Measurements from ENCODE around the gene DMD.

Gene DMD

DNA sequence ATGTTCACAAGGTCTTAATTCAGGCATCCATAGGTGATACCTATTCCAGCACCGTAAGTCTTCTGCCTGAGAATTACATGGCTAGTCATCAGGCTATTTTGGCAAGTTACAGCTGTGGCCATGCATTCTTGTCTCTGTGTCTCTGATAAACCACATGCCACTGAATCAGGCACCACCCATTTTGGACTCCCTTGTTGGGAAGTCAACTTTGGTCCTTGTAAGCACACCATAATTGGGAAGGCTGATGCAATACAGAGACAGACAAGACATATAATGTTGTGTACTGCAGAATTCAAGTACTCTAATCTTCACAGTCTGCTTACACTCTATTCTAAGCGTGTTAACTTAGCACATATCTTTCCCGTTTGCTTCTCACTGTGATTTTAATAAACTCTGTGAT is 1655.8 kb downstream of the DMD start:
- no peak for DNase-seq

DNA sequence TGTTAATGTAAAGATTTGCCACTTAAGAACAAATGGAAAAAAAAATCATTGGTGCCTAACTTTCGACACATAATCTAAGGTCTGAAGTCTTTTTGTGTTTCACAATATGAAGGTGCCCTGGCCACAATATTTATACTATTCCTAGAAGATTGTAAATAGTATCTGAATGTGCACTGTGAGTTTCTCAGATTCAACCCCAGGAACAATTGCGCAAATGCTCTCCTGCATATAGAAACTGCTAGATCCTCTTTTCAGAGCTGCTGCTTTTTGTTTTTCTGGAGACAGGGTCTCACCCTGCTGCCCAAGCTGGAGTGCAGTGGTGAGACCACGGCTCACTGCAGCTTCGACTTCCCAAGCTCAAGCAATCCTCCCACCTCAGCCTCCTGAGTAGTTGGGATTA is 1659.4 kb downstream of the DMD start:
- DNase-seq = no peak

DNA sequence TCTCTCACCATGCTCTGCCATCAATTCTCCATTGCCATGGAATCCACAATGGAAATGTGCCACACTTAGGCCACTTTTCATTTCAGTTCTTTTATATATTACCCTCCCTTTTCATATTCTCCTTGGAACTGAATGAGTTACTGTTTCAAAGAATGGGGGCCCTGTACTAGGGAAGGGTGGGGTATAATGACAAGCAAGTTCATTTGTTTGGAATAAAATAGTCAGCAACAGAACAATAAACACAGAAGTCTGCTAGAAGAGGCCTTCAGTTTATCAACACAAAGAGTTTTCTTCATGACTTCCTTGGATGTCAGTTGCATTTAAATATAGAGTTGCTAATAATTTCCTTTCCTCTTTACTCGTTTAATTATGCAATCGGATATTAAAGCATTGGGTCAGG is 1661.2 kb downstream of the DMD start:
- no peak for DNase-seq

DNA sequence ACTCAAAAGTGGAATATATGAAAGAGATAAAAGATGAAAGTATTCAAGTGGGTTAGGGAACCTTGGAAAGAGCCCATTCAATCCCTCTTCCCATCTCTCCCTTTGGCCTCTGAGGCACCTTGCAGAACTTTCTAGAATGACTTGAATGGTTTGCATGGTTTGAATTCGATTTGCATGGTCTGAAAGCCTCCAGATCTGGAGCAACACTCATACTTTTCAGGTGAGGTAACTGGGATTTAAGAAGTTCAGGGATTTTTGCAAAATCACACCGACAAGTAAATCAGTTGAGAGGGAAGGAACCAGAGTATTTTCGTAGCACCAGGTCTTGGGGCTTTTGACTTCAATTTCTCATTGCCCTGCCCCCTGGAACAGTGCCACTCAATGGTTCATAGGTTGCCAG is 1663.5 kb downstream of the DMD start:
- DNase-seq = no peak

DNA sequence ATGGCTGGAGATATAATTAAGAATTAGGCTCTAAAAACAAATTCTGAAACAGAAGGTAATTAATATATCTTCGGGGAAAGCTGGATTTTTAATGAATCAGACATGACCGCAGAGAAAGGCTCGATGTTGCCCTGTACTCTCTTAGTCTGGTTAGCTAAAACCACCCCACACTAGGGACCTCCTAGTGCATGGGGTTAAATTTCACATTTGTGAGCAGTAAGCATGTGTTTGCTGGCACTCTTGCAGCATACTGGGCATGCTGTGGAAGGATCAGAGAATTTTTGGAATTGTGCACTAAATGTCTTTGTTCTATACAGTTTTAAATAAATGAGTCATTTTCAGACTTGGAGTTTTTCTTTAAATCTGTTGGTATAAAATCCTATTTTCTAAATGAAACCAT is 1663.9 kb downstream of the DMD start:
- DNase-seq = no peak

DNA sequence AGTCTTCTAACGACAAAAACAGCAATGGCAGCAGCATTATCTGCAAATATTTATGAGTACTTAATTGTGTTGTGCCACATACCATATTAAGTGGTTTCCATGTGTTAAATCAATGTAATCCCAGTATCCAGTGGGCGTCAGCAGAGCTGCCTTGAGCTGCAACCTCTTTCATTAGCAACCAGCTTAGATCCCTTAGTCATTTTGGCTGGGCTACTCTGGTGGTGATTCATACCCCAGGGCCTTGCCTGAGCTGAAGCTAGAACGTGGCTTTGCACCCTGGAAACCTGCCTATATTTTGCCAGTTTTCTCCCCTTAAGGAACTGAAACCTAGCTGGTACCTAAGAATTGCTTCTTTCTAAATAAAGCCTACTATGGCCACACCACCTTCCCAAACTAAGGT is 1665.2 kb downstream of the DMD start:
- no peak for DNase-seq

DNA sequence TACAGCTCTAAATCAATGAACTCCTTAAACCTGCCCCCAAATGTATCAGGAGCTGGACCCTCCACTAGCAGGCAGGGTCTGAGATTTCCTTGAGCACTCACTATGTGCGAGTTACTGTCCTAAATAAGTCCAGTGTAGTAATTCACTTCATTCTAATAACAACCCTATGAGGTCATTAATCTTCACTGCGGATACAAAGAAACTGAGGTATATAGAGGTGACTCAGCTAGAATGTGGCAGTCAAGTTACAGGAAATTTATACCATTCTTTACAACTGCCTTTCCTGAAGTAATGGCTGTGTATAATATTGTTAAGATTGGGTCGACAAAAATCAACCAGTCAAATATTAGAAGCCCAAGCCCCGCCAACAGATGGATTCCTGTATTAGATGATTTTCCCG is 1665.6 kb downstream of the DMD start:
- DNase-seq = no peak

DNA sequence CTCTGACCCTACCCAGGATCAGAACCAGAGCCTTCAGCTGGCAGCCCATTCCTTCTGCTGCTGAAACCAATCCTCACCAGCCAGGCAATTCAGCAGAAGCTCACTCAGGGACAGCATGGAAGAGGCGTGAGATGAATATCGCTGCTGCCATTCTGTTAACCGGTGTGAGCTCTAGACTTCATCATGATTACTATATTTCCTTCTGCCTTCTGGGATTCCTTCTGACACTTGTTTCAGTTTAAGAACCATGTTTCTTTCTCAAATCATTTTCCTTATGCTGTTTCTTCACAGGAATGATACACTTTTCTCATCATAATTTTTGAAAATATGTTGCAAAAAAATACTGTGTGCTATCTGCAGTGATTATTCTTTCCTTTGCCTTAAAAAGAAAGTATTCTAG is 1666.2 kb downstream of the DMD start:
- no peak for DNase-seq

DNA sequence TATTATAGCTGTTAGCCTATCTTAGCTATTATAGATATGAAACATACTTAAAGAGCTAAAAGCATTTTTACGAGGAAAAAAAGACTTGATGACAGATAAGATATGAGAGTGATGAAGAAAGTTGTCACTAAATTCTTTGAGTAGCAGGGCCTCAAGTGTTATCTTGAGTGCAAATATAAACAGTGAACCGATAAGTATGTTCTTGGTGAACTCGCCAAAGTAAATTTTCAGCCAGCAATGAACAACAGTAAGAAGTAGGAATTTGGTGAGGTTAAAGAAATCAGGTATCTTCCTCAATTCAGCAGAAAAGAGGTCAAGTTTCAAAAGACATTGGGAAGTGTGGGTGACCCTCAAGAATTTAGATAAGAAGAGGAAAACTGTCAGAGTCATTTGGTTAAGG is 1667.7 kb downstream of the DMD start:
- DNase-seq = no peak

DNA sequence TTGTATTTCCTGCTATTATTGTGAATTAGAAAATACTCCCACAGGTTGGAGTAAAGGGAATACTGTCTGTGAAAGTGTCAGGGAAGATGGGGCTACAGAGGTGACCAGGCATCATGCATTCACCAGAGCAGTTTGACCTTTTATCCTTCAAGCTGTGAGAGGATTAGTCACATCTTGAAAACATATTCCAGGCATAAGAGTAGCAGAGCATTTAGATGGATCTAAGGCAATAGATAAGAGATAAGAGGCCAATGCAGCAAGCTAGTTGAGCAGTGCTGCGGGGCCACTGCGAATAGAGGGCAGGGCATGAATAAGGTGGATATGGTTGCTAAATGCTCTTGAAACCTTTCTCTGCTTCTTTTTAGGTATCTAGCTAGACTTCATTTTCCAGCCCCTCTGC is 1668.8 kb downstream of the DMD start:
- no peak for DNase-seq

DNA sequence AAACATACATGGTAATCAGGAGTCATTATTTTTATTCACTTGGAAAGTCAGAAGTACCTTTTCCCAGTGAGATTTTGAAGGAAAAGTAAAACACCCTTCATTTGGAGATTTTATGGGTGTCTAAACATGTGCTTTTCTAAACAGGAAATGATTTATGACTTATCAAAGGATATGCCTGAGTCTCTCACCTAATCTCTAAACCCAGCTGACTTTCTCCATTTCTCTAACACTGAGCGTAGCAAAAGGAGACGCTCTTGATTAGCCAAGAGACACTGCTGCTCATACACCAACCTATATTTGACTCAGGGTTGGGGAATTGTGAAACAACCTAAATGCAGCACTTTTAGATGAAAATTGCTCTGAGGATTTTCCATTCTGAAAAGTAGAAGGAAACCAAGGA is 1671.0 kb downstream of the DMD start:
- DNase-seq = no peak

DNA sequence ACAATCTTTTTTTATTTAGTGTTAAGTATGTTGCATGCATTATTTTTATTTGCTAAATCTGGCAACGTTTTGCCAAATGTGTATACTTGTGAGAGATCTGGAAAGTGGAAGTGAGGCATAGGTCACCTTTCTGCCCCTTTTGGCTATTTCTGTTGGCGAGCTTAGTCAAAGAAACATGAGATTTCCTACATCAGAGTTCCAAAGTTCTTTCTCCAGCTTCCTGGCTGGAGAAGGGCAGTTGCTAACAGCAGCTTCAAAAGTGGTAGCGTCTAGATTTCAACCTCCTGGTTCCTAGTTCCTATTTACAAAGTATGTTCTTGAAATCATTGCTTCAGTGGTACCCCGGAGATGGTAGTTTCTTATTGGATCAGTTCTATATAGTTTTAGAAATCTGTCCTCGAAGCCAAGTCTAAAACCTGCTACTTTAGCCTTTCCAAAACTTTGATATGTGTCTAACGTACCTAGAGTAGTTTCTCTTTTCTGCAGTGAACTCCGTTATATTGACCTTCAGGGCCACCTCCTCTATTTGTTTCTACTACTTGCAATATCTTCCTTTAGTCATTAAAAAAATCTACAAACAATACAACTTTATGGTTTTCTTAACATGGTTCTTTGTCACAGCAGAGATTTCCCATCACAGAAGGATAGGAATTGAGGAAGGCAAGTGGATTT is 1683.8 kb downstream of the DMD start:
- no peak for DNase-seq

DNA sequence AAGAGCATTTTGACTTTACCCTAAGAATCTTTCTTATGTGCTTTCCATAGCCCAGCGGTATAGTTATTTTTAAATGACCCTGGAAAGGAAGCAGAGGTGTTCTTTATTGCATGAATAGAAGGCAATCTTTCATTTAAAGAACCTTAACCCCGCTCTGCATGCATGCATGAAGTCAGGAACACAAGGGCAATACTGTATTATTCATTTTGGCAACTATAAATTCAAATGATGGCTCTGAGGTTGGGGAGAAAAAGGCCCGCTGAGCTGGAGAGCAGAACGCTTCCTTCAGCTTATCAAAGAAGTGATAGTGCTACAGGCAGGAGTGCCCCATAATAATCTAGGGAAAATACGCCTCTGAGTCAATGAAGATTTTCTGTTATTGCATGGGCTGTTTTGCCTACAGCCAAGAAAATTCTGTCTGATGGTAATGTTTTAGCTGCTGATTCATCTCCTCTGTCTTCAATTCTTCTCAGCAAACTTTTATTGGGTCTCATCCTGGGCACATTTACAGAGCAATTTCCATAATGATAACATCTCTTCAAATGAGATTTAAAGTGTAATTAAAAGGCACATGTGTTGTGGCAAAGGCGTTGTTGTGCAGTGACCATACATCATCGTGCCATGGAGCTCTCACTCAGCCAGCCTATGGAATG is 1687.3 kb downstream of the DMD start:
- DNase-seq = no peak

DNA sequence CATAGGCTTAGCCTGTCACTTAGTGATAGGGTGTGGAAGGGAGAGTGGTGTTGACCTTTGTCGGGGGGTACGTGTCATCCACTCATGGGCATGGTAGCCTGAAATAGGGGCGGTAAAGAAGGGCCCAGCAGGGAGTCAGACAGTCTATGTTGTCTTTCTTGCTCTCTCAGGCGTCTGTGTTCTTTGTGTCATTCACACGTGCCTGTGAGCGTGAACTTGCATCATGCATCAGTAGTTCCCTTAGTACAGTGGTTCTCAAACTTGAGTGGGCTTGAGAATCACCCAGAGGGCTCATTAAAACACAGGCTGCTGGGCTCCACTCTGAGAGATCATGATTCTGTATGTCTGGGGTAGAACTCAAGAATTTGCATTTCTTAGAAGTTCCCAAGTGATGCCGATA is 1688.6 kb downstream of the DMD start:
- DNase-seq = no peak

DNA sequence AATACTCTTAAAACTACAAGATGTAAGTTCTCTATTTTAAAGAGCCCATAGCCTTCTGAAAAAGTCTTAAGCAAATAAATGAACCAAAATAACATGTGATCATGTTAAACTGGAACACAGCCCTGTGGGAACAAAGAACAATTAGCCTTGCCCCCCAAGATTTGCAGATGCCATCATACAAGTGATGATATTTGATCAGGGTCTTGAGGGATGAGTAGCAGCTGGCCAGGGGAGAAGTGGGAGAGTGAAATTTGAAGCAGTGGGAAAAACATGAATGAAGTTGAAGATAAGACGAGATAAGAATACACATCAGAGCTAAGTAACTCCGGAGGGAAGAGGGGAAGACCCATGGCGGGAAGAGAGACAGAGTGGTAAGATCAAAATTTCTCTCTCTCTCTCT is 1689.4 kb downstream of the DMD start:
- no peak for DNase-seq

DNA sequence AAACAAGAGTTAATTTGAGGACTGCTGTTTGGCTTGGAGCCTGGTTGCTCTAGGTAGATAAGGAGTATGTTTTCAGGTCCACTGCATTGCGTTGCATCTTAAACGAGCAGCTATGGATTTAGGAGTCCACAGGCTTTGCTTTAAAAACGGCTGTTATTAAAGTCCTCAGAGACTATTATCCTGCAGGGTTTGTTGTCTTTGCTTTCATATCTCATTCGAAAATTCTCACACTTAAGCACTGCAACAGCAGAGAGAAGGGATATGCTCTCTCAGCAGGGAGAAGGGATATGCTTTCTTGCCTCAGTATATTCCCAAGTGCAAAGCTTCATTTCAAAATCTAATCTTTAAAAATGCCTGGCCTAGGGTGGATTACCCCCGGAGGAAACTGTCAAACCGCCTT is 1694.8 kb downstream of the DMD start:
- DNase-seq = no peak

DNA sequence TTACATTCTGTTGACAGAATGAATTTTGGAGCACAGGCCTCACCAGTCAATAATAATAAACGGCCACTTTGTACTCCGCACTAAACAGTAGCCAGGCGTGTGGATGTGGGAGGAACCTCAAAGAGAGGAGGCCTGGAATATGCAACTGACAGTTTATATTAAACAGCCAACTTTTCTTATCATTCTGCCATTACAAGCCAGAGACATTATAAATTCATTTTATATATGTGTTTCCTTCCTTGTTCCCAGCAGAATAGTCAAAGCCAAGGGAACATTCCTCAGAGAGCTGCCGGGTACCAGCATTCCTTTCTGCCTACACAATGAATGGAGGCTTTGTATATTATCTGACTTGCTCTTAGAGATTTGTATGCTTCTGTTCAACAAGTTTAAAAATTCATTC is 1703.0 kb downstream of the DMD start:
- DNase-seq = no peak

DNA sequence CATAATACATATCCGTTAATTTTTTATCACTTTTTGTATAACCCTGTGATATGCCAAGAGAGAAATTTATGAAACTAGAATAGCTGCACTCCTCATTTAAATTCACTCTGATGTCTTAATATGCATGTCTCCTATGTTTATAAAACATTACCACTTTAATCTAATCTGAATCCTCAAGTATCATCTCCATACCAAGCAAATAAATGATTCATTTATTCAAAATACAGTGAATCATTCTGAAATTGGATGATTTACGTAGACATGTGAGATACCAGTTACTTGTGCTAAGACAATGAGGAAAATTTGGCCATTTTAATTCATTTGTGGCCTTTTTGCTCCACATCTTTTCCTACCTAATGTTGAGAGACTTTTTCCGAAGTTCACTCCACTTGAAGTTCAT is 1704.4 kb downstream of the DMD start:
- DNase-seq = no peak

DNA sequence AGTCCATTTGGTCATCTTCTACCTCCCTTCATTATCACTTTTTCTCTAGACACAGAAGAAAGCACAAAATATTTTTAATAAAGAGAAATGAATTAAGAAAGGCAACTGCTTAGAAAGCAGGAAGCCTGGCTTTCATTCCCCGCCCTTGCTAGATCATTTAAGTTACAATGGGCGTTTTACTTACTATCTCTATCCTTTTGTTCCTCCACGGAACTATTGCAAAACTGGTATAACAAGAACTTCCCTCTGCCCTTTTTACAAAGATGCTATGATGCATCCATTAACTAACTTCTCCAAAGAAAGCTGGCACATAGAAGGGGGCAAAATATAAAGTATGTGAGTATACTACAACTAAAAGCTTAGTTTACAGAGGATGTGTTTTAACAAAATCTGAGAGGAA is 1705.0 kb downstream of the DMD start:
- DNase-seq = no peak

DNA sequence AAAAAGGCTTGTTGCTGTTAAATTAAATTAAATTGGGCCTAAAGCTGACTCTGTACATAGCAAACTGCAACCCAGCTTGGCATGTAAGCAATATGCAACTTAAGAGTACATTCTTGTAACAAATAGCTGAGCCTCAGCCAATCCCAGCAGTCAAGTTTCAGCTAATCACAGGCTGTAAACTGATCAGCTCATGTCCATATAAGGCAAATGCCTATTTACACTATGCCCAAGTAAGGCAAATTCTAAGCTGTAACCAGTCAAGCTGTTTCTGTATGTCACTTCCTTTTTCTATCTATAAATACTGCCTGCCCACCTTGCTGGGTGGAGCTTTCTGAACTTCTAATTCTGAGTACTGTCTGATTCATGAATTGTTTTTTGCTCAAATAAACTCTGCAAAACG is 1710.4 kb downstream of the DMD start:
- DNase-seq = no peak

DNA sequence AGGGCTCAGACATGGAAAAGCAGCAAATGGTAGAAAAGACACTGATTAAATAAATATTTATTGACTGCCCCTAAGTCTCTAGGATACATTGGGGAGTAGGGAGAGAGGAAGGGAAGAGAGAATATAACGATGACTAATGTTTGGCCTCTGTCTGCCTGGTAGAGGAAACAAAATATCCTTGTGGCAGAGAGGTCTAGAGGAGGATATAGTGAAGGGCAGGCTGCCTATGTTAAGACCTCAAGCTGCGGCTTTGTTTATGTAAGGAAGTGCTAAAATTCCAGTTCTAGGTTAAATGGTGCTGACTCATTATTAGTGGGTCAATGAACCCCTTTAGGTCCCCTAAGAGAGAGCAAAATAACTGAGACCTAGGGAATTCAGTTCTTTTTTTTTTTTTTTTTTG is 1712.2 kb downstream of the DMD start:
- no peak for DNase-seq

DNA sequence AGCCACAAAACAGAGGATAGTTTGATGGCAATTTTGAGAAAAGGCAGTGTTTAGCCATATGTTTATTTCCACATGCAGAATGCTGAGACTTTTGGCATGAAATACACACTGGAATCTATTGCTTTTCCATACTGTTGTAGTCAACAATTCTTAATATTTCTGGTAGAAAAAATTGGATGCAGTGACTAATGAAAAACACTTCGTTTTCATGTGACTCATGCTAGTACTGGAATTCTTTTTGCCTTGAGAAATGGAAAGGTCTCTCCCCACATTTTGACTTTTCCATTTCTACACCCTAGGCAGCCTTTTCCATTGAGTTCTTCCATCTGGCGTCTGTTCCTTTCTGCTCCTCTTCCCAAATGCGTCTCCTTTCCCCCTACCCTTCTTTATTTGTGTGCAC is 1714.3 kb downstream of the DMD start:
- DNase-seq = no peak

DNA sequence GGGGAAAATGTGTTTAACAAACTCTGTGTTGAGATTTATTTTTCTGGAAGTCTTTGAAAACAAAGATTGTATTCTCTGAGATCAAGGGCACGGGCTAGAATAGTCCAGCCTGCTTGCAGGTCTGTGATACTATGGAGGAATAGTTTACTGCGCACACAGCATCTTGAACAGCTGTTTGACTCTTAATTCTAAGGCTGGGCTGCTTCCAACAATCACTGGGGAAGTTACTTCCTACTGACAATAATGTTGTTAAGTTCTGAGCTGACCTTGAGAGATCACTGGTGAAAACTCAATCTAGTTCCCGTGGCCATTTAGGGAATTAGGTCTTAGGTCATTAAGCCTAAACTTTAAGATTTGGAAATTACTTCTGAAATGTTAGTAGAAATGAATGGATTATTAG is 1723.4 kb downstream of the DMD start:
- DNase-seq = no peak

DNA sequence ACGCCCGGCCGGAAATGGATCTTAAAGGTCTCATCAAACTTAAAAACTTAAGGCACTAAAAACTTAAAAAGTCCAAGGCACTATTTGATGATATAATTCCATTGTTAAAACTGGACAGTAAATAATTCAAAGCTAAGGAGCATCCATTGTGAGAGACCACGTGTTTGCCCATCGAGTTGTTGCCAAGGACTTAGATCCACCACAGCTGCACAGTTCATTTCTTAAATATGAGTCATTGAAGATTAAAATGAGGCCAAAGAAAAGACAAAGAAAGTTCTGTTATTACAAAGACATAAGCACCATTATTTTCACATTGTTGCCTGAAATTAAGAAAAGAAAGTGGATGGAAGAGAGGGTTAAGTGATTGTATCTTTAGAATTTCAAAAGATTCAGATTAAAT is 1728.0 kb downstream of the DMD start:
- DNase-seq = no peak

DNA sequence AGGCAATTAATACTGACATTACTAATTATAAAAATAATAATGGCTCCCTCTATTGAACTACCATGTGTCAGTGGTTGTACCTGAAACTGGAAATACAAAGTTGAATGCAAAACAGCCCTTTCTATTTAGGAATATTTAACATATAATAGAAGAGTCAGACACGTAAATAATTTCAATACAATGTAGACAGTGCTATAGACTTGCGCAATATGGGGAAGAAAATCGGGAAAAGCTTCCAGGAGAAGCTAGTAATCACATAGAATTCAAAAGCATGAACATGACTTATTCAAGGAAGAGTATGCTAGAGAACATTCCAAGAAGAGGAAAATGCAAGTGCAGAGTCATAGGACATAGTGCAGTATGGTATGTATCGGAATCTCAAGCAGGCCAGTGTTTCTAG is 1730.7 kb downstream of the DMD start:
- DNase-seq = no peak
